Endothelial cell of umbilical vein (primary cell): ENCODE results near the gene DCDC2B. TPM values are rescaled to one million over a fixed set of nuclear protein-coding genes. Genes with fewer than 3 reads are reported as not detected.
A peak's percentile ranks its signal among the peaks of the same experiment; 100 is the strongest.

ENCODE experiments used
- BruUV-seq: library from RNA; stranded (reverse); fragments of 400-500 nt; replicated peaks from 2 replicates; lab custom pipeline; 2021; lab: Mats Ljungman, UMichigan
- CTCF ChIA-PET: fragments of 300-600, 350-600 bp; sonication (Branson Sonifier 250); formaldehyde crosslinking; loops from one replicate; lab custom pipeline; 2021; ENCODE audit warnings: antibody characterized with exemption, inconsistent platforms; lab: Charles Lee
- POLR2A ChIA-PET: fragments of 300-600, 350-600 bp; sonication (Branson Sonifier 250); formaldehyde crosslinking; loops from one replicate; lab custom pipeline; 2021; ENCODE audit warnings: antibody characterized with exemption, inconsistent platforms; lab: Charles Lee
- DNase-seq: peaks from one replicate; pipeline ENCODE4 v3.0.0-alpha.2; 2011; ENCODE audit warnings: low read depth, low spot score
- FAIRE-seq: peaks from 2 replicates; lab custom pipeline; 2011; peaks lifted over from hg19 to GRCh38; lab: Jason Lieb, UNC
- H2AFZ ChIP-seq: 2 replicates; pipeline ENCODE4 v1.6.0; 2012; ENCODE audit warnings: low read depth, low read length, control low read depth, inconsistent platforms
- H3K27ac ChIP-seq: 2 replicates; pipeline ENCODE4 v1.5.1; 2011; ENCODE audit warnings: low read depth, mild to moderate bottlenecking, control low read depth, low read length, moderate library complexity; ENCODE audit not compliant: insufficient read depth
- H3K27me3 ChIP-seq, 2 experiments: 2 replicates each; pipeline versions ENCODE4 v1.6.0 to v1.6.1; 2011; ENCODE audit warnings: low read length in 2 of 2, mixed read lengths in 1 of 2; ENCODE audit not compliant: control insufficient read depth in 2 of 2, insufficient read depth in 2 of 2
- H3K36me3 ChIP-seq, 2 experiments: 2 replicates in 1 of 2; 3 replicates in 1 of 2; pipeline ENCODE4 v1.5.1; 2011; ENCODE audit warnings: low read length in 2 of 2, mild to moderate bottlenecking in 1 of 2, moderate library complexity in 1 of 2; ENCODE audit not compliant: control insufficient read depth in 2 of 2, insufficient read depth in 2 of 2; ENCODE audit errors: extremely low read depth in 1 of 2
- H3K4me1 ChIP-seq: 3 replicates; pipeline ENCODE4 v1.5.1; 2011; ENCODE audit warnings: mild to moderate bottlenecking, low read length; ENCODE audit not compliant: control insufficient read depth, insufficient read depth; ENCODE audit errors: extremely low read depth
- H3K4me2 ChIP-seq: 2 replicates; pipeline ENCODE4 v1.6.1; 2011; ENCODE audit warnings: low read length, control low read depth, mixed read lengths; ENCODE audit not compliant: insufficient read depth
- H3K4me3 ChIP-seq, 3 experiments: fragments of 200-600 bp in 1 of 3; sonication (generic), shearing (Covaris generic) in 1 of 3; replicated peaks in 1 of 3; 2 replicates each; pipeline ENCODE4 v1.5.1; 2011 to 2016; ENCODE audit warnings: control low read depth in 3 of 3, low read length in 3 of 3, mild to moderate bottlenecking in 2 of 3, inconsistent platforms in 1 of 3, low read depth in 1 of 3, moderate library complexity in 1 of 3; ENCODE audit not compliant: insufficient read depth in 1 of 3
- H3K79me2 ChIP-seq: 2 replicates; pipeline ENCODE4 v1.6.0; 2012; ENCODE audit warnings: low read length, inconsistent platforms; ENCODE audit not compliant: control insufficient read depth, insufficient read depth
- H3K9ac ChIP-seq: replicated peaks from 2 replicates; pipeline ENCODE3; 2011; ENCODE audit warnings: low read length, control low read depth; ENCODE audit not compliant: insufficient read depth; ENCODE audit errors: extremely low read depth
- H3K9me1 ChIP-seq: replicated peaks from 3 replicates; pipeline ENCODE4 v1.6.0; 2011; ENCODE audit warnings: mild to moderate bottlenecking, low read length; ENCODE audit not compliant: control insufficient read depth, insufficient read depth; ENCODE audit errors: extremely low read depth
- H3K9me3 ChIP-seq: replicated peaks from 2 replicates; pipeline ENCODE4 v1.5.1; 2012; ENCODE audit warnings: low read length, inconsistent platforms; ENCODE audit not compliant: control insufficient read depth, insufficient read depth
- H4K20me1 ChIP-seq: replicated peaks from 2 replicates; pipeline ENCODE3; 2011; ENCODE audit warnings: mild to moderate bottlenecking, low read length; ENCODE audit not compliant: control insufficient read depth, insufficient read depth; ENCODE audit errors: extremely low read depth
- EZH2 ChIP-seq: IDR thresholded peaks from 2 replicates; pipeline ENCODE4 v1.6.1; 2012; ENCODE audit warnings: borderline replicate concordance, low read depth, mild to moderate bottlenecking, moderate library complexity, low read length, inconsistent platforms; ENCODE audit not compliant: severe bottlenecking
- FOS ChIP-seq: IDR thresholded peaks from 2 replicates; pipeline ENCODE4 v1.6.1; 2011; ENCODE audit warnings: mild to moderate bottlenecking, low read length, moderate library complexity, borderline replicate concordance; ENCODE audit not compliant: insufficient read depth
- GATA2 ChIP-seq: IDR thresholded peaks from 2 replicates; pipeline ENCODE4 v1.7.0; 2011; ENCODE audit warnings: low read depth, mild to moderate bottlenecking, moderate library complexity, mixed read lengths, low read length; ENCODE audit not compliant: insufficient read length, insufficient read depth
- JUN ChIP-seq: IDR thresholded peaks from 2 replicates; pipeline ENCODE4 v1.6.1; 2011; ENCODE audit warnings: borderline replicate concordance, low read depth; ENCODE audit not compliant: insufficient read length, insufficient read depth
- MYC ChIP-seq: IDR thresholded peaks from one replicate; pipeline ENCODE4 v1.6.1; 2011; ENCODE audit warnings: mild to moderate bottlenecking, low read depth, low read length
- POLR2A ChIP-seq: IDR thresholded peaks from 2 replicates; pipeline ENCODE4 v1.6.1; 2012; ENCODE audit warnings: low read depth, mild to moderate bottlenecking, control low read depth, low read length
- POLR2AphosphoS5 ChIP-seq: IDR thresholded peaks from 2 replicates; pipeline ENCODE4 v1.6.1; 2012; ENCODE audit warnings: low read depth, mild to moderate bottlenecking, control low read depth, low read length, moderate library complexity; ENCODE audit not compliant: insufficient read depth
- dilution Hi-C: fragments of 300-500 bp; cut with MboI; formaldehyde crosslinking; loops from one replicate; pipeline ENCODE4 v1.15.0; 2019; ENCODE audit warnings: low sequenced_read_pairs; ENCODE audit not compliant: extremely low pct_ligation_motif_present
- intact Hi-C: fragments of 100-400 bp; cut with micrococcal nuclease; formaldehyde crosslinking; loops from one replicate; pipeline ENCODE4 v1.10.0; 2022
- polyA plus RNA-seq, 4 experiments: library from polyadenylated mRNA; depleted of rRNA in 3 of 4; stranded (reverse) in 3 of 4; unstranded in 1 of 4; fragments of >200 nt; gene quantifications; 2 replicates each; pipeline versions ENCODE4 v1.2.1 to v1.2.3, GENCODE V29; 2011 to 2012; ENCODE audit warnings: missing spikeins in 1 of 4
- total RNA-seq: library from RNA; stranded (reverse); gene quantifications from 2 replicates; pipeline ENCODE4 v1.2.3, GENCODE V29; 2021
- TF ChIP-seq, protein P1 (sequence below), 2 donors: IDR thresholded peaks; 1 replicate in 1 of 2; 2 replicates in 1 of 2; pipeline ENCODE4 v1.5.1; 2011; ENCODE audit warnings: low read length in 2 of 2, mild to moderate bottlenecking in 2 of 2, moderate library complexity in 2 of 2, control low read depth in 1 of 2, inconsistent platforms in 1 of 2, low read depth in 1 of 2; ENCODE audit not compliant: insufficient read depth in 1 of 2; ENCODE audit errors: extremely low read depth in 1 of 2
- TF ChIP-seq, protein P2 (sequence below): IDR thresholded peaks from 2 replicates; pipeline ENCODE4 v1.6.1; 2011; ENCODE audit not compliant: insufficient read depth, insufficient read length

The DCDC2B gene
- total and polyA plus RNA-seq, 2 donors (not counting 3 experiments of a cell fraction or from before 2014, with no cell fraction given) = not detected

DNA sequence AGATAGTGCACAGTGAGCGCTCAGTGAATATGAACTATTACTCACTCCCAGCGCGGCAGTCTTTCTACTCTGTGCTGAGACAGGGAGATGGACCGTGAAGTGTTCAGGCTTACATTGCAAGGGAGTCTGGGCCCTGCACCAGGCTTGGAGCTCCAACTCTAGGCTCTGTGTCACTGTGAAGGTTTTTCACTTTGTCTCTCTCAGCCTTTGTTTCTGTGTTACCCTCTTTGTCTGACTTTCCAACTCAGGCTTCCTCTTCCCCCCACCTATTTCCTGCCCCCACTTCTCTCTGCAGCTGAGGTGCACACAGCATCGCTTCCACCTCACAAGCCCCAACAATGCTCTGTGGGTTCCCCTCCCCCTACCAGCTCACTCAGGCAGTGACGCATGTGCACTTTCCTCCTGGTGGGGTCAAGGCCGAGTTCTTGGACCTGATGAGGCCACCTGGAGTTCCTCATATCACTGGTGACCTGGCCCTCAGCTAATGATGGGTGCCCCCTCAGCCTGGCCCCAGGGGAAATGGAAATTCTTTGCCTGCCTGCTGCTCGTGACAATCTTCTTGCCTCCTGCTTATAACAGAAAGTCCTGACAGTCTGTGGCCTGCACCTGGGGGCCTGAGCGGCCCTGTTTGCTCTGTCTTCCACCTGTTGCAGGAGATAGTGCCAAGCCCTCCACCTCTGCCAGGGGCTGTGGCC is 41.1 kb downstream of the DCDC2B start:
- Histone ChIP-seq H3K9me1 (no peaks in the 10 kb centered on the region), H3K9ac (peak overlapping the region; percentile 49), H4K20me1 (no peaks in the 10 kb centered on the region), H2AFZ (peak overlapping the region; percentile 9), H3K9me3 (no peaks in the 10 kb centered on the region), H3K27ac (peak overlapping the region; percentile 77), H3K4me3 (no peak overlapping the region), H3K79me2 (no peaks in the 10 kb centered on the region), H3K36me3 (no peaks in the 10 kb centered on the region), H3K4me1 (peaks cover 47% of the 10 kb centered on the region), H3K4me2 (peak overlapping the region; percentile 6), H3K27me3 (no peaks in the 10 kb centered on the region)
- dilution Hi-C loops (no loop called here), intact Hi-C loops (loop anchor here (1.0 to 2.0 kb wide), 4 partner anchors 9 to 85 kb away; partner anchors contain the start of gene HDAC1)
- ChIA-PET POLR2A (interaction anchor here (0.6 to 2.0 kb wide), 5 partner anchors 9 to 86 kb away, joined by 5 to 18 read pairs (median 9); partner anchors contain the start of gene MARCKSL1), CTCF (interaction anchor here (0.7 to 6.3 kb wide), 11 partner anchors 10 to 86 kb away, joined by 3 to 73 read pairs (median 12); partner anchors contain the start of genes HDAC1 and MARCKSL1)
- DNase-seq (peak; percentile 88), FAIRE-seq (peak; percentile 98)
- TF ChIP-seq, protein P1, sequence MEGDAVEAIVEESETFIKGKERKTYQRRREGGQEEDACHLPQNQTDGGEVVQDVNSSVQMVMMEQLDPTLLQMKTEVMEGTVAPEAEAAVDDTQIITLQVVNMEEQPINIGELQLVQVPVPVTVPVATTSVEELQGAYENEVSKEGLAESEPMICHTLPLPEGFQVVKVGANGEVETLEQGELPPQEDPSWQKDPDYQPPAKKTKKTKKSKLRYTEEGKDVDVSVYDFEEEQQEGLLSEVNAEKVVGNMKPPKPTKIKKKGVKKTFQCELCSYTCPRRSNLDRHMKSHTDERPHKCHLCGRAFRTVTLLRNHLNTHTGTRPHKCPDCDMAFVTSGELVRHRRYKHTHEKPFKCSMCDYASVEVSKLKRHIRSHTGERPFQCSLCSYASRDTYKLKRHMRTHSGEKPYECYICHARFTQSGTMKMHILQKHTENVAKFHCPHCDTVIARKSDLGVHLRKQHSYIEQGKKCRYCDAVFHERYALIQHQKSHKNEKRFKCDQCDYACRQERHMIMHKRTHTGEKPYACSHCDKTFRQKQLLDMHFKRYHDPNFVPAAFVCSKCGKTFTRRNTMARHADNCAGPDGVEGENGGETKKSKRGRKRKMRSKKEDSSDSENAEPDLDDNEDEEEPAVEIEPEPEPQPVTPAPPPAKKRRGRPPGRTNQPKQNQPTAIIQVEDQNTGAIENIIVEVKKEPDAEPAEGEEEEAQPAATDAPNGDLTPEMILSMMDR (IDR thresholded peaks at IDR 0.05; ENCODE audit: extremely low read depth in 1 of 2, insufficient read depth in 1 of 2, low read depth in 1 of 2, low read length in 2 of 2) = no peak
- TF ChIP-seq MYC (peak; percentile 50), GATA2 (peak; percentile 41), EZH2 (no peak), POLR2AphosphoS5 (peak; percentile 81), POLR2A (peak; percentile 61), FOS (peak; percentile 81), JUN (peak; percentile 49)
- TF ChIP-seq, protein P2, sequence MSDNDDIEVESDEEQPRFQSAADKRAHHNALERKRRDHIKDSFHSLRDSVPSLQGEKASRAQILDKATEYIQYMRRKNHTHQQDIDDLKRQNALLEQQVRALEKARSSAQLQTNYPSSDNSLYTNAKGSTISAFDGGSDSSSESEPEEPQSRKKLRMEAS = peak; percentile 64
- BruUV-seq = no TSS peak
